MM.1S (cell line): ENCODE results near the gene TBKBP1.

ENCODE experiments used
- DNase-seq: peaks from one replicate; pipeline ENCODE4 v3.0.0-alpha.2; 2015
- H2AFZ ChIP-seq: fragments of 300-600 bp; sonication (generic); 2 replicates; pipeline ENCODE4 v1.6.0; 2016; ENCODE audit warnings: antibody characterized with exemption, low read length
- H3F3A ChIP-seq: fragments of 300-600 bp; sonication (generic); 2 replicates; pipeline ENCODE4 v1.6.1; 2016; ENCODE audit warnings: mild to moderate bottlenecking, antibody characterized with exemption, low read length, moderate library complexity, mixed read lengths; ENCODE audit not compliant: insufficient read depth
- H3K27ac ChIP-seq: fragments of 300-600 bp; sonication (generic); 2 replicates; pipeline ENCODE4 v1.5.1; 2016; ENCODE audit warnings: mild to moderate bottlenecking, low read length
- H3K27me3 ChIP-seq: fragments of 300-600 bp; sonication (generic); replicated peaks from 2 replicates; pipeline ENCODE4 v1.6.0; 2016; ENCODE audit warnings: low read length; ENCODE audit not compliant: insufficient read depth
- H3K36me3 ChIP-seq: fragments of 300-600 bp; sonication (generic); replicated peaks from 2 replicates; pipeline ENCODE4 v1.6.1; 2016; ENCODE audit warnings: mild to moderate bottlenecking, low read length, mixed read lengths; ENCODE audit not compliant: insufficient read depth
- H3K4me1 ChIP-seq: fragments of 300-600 bp; sonication (generic); 2 replicates; pipeline ENCODE4 v1.6.1; 2016; ENCODE audit warnings: low read length, mixed read lengths
- H3K4me2 ChIP-seq: fragments of 300-600 bp; sonication (generic); 2 replicates; pipeline ENCODE4 v1.6.0; 2016; ENCODE audit warnings: low read depth, low read length
- H3K4me3 ChIP-seq: fragments of 300-600 bp; sonication (generic); 2 replicates; pipeline ENCODE4 v1.5.1; 2016; ENCODE audit warnings: low read length, mixed read lengths
- H3K79me2 ChIP-seq: fragments of 300-600 bp; sonication (generic); 2 replicates; pipeline ENCODE4 v1.6.1; 2016; ENCODE audit warnings: mixed run types, low read length, mixed read lengths
- H3K9ac ChIP-seq: fragments of 300-600 bp; sonication (generic); 2 replicates; pipeline ENCODE4 v1.6.1; 2016; ENCODE audit warnings: low read length, mixed read lengths
- H3K9me2 ChIP-seq: fragments of 300-600 bp; sonication (generic); replicated peaks from 2 replicates; pipeline ENCODE4 v1.6.1; 2016; ENCODE audit warnings: mild to moderate bottlenecking, low read length, mixed read lengths; ENCODE audit not compliant: insufficient read depth
- H3K9me3 ChIP-seq: fragments of 300-600 bp; sonication (generic); replicated peaks from 2 replicates; pipeline ENCODE4 v1.6.1; 2016; ENCODE audit warnings: mild to moderate bottlenecking, low read length, mixed read lengths; ENCODE audit not compliant: insufficient read depth
- H4K20me1 ChIP-seq: fragments of 300-600 bp; sonication (generic); 2 replicates; pipeline ENCODE4 v1.6.1; 2016; ENCODE audit warnings: mild to moderate bottlenecking, low read length, moderate library complexity, mixed read lengths; ENCODE audit not compliant: insufficient read depth
- EZH2 ChIP-seq: fragments of 300-600 bp; sonication (generic); optimal IDR thresholded peaks from 2 replicates; pipeline ENCODE3; 2017; ENCODE audit warnings: low read depth, mild to moderate bottlenecking, antibody characterized with exemption, low read length, mixed read lengths
- EZH2phosphoT487 ChIP-seq: fragments of 300-600 bp; sonication (generic); IDR thresholded peaks from 2 replicates; pipeline ENCODE4 v1.6.1; 2018; ENCODE audit warnings: antibody characterized with exemption, low read length
- TF ChIP-seq, protein P1 (sequence below): fragments of 300-600 bp; sonication (generic); IDR thresholded peaks from 2 replicates; pipeline ENCODE4 v1.5.1; 2016; ENCODE audit warnings: antibody characterized with exemption, low read length, mixed read lengths

The TBKBP1 gene

DNA sequence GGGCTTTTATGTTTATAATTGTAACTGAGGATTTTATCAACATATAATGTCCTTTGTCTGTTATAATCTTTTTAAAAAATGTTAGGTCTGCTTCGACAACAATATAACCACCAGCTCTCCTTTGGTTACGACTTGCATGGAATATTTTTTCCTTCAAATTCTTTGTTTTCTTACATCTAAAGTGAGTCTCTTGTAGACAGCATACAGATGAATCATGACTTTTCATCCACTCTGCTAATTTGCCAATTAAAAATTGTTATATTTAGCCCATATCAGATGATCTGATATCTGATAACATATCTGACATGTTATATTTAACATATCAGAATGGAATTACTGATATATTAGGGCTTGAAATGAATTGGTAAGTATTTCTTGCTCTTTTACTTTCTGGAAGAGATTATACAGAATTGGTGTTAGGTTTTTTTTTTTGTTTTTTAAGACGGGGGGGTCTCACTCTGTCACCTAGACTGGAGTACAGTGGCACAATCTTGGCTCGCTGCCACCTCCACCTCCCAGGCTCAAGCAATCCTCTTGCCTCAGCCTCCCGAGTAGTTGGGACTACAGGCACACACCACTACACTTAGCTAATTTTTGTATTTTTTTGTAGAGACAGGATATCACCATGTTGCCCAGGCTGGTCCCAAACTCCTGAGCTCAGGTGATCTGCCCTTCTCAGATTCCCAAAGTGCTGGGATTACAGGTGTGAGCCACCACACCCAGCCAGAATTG, 66.6 kb downstream of the TBKBP1 start:
- DNase-seq = no peak
- H3F3A ChIP-seq = no peaks in the 10 kb centered on the region
- no peak overlapping the region for H3K4me2 ChIP-seq
- TF ChIP-seq, protein P1, sequence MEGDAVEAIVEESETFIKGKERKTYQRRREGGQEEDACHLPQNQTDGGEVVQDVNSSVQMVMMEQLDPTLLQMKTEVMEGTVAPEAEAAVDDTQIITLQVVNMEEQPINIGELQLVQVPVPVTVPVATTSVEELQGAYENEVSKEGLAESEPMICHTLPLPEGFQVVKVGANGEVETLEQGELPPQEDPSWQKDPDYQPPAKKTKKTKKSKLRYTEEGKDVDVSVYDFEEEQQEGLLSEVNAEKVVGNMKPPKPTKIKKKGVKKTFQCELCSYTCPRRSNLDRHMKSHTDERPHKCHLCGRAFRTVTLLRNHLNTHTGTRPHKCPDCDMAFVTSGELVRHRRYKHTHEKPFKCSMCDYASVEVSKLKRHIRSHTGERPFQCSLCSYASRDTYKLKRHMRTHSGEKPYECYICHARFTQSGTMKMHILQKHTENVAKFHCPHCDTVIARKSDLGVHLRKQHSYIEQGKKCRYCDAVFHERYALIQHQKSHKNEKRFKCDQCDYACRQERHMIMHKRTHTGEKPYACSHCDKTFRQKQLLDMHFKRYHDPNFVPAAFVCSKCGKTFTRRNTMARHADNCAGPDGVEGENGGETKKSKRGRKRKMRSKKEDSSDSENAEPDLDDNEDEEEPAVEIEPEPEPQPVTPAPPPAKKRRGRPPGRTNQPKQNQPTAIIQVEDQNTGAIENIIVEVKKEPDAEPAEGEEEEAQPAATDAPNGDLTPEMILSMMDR = no peak
- no peak for TF ChIP-seq EZH2phosphoT487
- no peak for TF ChIP-seq EZH2
- no peaks in the 10 kb centered on the region for H3K9me3 ChIP-seq
- no peak overlapping the region for H3K9ac ChIP-seq
- no peaks in the 10 kb centered on the region for H3K4me1 ChIP-seq
- no peak overlapping the region for H2AFZ ChIP-seq
- H4K20me1 ChIP-seq = no peaks in the 10 kb centered on the region
- no peaks in the 10 kb centered on the region for H3K36me3 ChIP-seq
- H3K27ac ChIP-seq = no peak overlapping the region
- peaks cover 29% of the 10 kb centered on the region; the same call in 1 of the 2 replicates for H3K27me3 ChIP-seq
- no peaks in the 10 kb centered on the region for H3K79me2 ChIP-seq
- H3K9me2 ChIP-seq = no peaks in the 10 kb centered on the region
- no peak overlapping the region for H3K4me3 ChIP-seq
